Measurements from ENCODE around the gene HMCN1. TPM values are rescaled to one million over a fixed set of nuclear protein-coding genes. Genes with fewer than 3 reads are reported as not detected.
"Not testable (repeated sequence)": the region's sequence is repeated elsewhere in the genome, so short reads cannot be mapped to it uniquely, and the experiment has no call there.

HMCN1 gene
- total RNA-seq, 1 donor from 2014 or later, result 2.0 TPM

- no peak for DNase-seq
Observed at GRCh38 chr1:186202776-186203175, 468.6 kb downstream of the HMCN1 start.

- no peak for DNase-seq
Observed at GRCh38 chr1:186206048-186206570, 471.9 kb downstream of the HMCN1 start.

GRCh38 chr1:186207391-186208085 is 473.3 kb downstream of the HMCN1 start:
- no peak for DNase-seq

GRCh38 chr1:186208405-186209129 is 474.4 kb downstream of the HMCN1 start:
- no peak for DNase-seq

- DNase-seq, result no peak
Observed at GRCh38 chr1:186210258-186210657, 476.1 kb downstream of the HMCN1 start.

- not testable (repeated sequence) for DNase-seq
Observed at GRCh38 chr1:186211583-186211982, 477.4 kb downstream of the HMCN1 start.

GRCh38 chr1:186212568-186213224 is 478.5 kb downstream of the HMCN1 start:
- DNase-seq, result peak; percentile 15

GRCh38 chr1:186213225-186213607 is 479.0 kb downstream of the HMCN1 start:
- DNase-seq, result no peak

- no peak for DNase-seq
Observed at GRCh38 chr1:186214791-186215190, 480.6 kb downstream of the HMCN1 start.

GRCh38 chr1:186215636-186216035 is 481.4 kb downstream of the HMCN1 start:
- no peak for DNase-seq

- DNase-seq, result no peak
Observed at GRCh38 chr1:186218654-186219352, 484.6 kb downstream of the HMCN1 start.

- DNase-seq, result no peak
Observed at GRCh38 chr1:186220067-186220466, 485.9 kb downstream of the HMCN1 start.

- DNase-seq, result no peak
Observed at GRCh38 chr1:186220911-186221310, 486.7 kb downstream of the HMCN1 start.

GRCh38 chr1:186225096-186225495 is 490.9 kb downstream of the HMCN1 start:
- no peak for DNase-seq

GRCh38 chr1:186228749-186229148 is 494.6 kb downstream of the HMCN1 start:
- no peak for DNase-seq

- no peak for DNase-seq
Observed at GRCh38 chr1:186231861-186232436, 497.8 kb downstream of the HMCN1 start.

GRCh38 chr1:186234976-186235686 is 500.9 kb downstream of the HMCN1 start:
- DNase-seq, result no peak

GRCh38 chr1:186235696-186236095 is 501.5 kb downstream of the HMCN1 start:
- no peak for DNase-seq

- DNase-seq, result no peak
Observed at GRCh38 chr1:186236921-186237320, 502.7 kb downstream of the HMCN1 start.

- DNase-seq, result no peak
Observed at GRCh38 chr1:186239171-186239570, 505.0 kb downstream of the HMCN1 start.

- no peak for DNase-seq
Observed at GRCh38 chr1:186240436-186240835, 506.2 kb downstream of the HMCN1 start.
